Epidermal melanocyte (primary cell): ENCODE results near the gene FLCN.

Experiments used
- DNase-seq: peaks from one replicate; pipeline ENCODE4 v3.0.0; 2011; ENCODE audit warnings: low spot score; ENCODE audit not compliant: insufficient read length

The FLCN gene

DNA sequence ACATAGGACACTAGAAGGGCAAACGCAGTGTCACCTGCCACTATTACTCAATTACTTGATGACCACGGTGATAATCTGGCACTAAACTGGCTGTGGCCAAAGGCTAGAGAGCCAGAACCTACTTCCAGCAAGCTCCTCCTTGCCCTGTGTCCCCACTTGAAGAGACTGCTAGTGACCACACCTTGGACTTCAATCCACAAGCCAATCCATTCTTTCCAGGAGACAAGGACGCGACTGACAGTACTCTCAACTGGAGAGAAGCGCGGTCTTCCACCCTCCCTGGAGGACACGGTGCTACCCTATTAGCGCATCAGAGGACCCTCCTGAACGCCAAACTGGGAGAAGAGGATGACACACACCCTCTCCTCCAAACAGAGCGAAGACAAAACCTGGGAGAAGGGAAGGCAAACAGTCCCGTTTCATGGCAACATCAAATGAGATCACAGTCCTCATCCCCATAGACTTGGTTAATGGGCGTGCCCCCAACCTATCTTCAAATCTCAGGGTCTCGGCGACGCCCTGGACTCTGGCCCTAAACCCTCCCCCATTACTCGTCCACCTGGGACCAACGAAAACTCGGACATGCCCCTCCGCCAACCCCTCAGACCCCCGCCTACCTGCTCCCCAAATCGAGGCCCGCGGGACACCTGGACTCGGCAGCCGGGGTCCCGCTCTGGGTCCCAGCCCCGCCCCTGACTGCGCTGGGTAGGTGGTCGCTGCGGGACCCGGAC is 508 bp downstream of the FLCN start:
- DNase-seq, result no peak

DNA sequence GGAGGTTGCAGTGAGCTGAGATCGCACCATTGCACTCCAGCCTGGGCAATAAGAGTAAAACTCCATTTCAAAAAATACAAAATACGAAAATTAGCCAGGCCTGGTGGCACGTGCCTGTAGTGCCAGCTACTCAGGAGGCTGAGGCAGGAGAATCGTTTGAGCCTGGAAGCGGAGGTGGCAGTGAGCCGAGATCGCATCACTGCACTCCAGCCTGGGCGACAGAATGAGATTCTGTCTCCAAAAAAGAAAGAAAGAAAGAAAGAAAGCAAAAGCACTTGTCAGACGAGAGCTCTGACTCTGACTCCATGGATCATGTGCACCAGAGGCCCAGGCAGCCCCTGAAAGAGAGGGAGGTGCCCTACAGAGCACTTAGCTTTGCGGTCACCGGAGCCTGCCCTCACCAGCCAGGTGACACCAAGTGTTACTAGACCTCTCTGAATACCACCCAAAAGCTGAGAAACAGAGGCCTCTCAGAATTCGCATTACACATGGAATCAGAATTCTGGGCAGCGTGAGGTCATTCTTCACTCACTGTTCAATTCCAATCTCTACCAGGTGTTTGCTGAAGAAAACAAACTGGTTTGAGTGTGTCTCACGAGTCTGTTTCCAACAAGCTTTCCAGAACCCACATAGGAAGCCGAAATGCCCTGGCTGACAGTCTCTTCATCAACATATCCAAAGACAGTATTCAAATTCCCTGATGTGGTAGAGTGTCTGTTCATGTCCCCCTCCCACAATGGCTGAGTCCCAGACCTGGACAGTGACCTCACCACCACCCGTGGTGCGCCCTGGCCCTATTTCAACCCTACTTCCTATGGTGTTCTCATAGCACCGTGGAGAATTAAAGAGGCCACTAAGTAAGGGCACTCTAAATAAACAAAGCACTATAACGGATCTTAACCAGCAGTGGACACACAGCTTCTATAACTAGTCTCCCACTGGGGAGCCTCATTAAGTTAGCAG is 1.5 kb downstream of the FLCN start:
- DNase-seq, result no peak

DNA sequence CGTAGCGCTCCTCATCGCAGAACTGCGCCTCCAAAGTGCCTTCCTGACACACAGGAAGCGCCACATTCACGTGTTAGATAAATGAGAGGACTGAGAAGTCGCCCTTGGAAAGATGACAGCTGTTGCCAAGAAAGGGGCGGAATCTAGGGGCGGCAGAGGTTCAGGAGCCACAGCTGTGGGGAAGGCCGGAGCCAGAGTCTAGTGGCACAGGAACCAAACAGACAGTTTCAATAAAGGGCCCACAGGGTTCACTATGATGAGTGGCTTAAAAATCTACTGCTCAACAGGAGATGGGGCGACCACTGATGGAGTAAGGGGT is 4.7 kb downstream of the FLCN start:
- DNase-seq, result no peak

DNA sequence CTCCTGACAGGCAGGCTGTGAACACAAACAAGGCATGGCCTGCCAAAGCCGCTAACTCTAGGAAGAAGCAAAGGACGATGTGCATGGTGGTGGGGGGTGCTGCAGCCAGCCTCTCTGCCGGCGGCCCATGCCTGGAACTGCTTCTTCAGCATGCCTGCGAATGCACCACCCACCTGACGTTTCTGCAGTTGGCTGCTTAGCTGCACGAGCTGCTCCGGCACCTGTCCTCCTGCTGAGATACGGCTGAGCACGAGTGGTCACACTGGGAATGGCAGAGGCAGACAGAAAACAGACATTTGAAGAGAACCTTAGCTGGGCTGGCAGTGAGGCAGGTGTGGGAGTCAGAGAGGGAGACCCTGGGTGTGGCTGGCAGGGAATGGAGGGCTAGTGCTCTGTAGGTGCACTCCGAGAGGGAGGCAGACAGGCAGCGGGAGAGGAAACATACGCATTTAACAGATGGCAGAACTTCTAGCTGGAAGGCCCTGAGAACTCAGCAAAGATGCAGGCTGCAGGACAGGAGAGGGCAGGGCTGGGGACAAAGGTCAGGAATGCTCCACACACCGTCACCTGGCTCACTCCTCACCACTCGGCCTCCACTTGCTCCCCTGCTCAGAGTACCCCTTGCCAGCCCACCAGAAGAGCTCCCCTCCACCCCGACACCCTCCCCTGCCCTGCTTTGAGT is 5.2 kb downstream of the FLCN start:
- peak; percentile 7 for DNase-seq

DNA sequence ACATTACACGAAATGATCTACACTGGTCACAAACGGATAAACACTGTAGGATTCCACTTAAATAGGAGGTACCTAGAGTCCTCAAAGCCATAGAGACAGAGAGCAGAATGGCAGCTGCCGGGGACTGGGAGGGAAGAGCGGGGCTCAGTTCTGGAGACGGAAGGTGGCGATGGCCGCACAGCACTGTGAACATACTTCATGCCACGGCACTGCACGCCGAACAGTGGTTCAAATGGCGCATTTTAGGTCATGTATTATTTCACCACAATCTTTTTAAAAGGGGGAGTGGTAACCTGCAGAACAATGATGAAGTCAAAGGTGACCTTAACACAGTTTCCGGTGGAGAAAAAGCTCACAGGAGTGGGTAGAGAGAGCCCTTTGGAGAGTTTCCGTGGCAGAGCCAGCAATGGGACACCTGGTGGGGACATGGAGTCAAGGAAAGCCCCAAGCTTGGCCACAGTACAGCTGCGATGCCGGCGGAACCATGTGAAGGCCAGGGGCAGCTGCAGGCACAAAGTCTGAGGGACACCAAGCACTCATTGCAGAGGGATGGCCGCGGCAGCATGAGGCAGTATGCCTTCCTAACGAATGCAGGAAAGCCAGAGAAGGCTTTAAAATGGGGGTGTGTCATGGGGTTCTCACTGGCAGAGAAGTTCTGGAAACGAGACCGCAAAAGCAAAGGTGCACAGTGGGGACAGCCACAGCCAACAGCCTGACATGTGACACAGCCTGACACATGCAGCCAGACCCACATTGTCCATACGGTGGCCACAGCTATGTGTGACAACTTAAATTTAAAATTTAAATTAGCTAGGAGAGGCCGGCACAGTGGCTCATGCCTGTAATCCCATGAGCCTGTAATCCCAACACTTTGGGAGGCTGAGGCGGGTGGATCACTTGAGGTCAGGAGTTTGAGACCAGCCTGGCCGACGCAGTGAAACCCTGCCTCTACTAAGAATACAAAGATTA is 7.3 kb downstream of the FLCN start:
- no peak for DNase-seq

DNA sequence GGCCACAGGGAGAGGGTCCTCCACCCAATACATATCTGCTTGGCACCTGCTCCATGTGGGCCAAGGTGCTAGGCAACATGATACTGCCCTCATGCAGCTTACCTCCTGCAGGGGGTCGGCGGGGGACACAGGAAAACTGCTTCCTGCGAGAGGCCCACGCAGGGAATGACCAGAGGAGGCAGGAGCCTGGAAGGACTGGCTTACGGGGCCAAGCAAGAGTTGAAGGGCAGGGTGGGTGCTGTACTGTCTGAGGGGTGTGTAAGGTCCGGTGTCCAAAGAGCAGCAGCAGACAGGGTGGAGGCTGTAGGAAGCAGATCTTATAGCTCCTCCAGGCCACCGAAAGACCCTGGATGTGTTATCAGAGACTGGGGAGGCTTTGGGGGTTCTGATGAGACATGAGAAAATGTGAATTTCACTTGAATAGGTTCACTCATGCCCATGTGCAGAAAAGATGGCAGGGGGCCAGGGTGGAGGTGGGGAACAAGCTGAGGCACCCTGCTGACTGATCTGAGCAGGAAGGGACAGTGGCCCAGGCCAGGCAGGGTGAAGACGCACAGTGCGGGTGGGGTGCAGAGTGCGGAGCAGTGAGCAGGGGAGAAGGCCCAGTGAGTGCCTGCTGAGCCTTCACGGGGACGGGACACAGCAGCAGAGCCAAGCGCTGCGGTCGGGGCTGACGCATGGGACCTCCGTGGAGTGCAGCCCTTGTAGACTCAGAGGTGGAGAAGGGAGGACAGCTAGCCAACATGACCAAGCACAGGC is 8.3 kb downstream of the FLCN start:
- no peak for DNase-seq

DNA sequence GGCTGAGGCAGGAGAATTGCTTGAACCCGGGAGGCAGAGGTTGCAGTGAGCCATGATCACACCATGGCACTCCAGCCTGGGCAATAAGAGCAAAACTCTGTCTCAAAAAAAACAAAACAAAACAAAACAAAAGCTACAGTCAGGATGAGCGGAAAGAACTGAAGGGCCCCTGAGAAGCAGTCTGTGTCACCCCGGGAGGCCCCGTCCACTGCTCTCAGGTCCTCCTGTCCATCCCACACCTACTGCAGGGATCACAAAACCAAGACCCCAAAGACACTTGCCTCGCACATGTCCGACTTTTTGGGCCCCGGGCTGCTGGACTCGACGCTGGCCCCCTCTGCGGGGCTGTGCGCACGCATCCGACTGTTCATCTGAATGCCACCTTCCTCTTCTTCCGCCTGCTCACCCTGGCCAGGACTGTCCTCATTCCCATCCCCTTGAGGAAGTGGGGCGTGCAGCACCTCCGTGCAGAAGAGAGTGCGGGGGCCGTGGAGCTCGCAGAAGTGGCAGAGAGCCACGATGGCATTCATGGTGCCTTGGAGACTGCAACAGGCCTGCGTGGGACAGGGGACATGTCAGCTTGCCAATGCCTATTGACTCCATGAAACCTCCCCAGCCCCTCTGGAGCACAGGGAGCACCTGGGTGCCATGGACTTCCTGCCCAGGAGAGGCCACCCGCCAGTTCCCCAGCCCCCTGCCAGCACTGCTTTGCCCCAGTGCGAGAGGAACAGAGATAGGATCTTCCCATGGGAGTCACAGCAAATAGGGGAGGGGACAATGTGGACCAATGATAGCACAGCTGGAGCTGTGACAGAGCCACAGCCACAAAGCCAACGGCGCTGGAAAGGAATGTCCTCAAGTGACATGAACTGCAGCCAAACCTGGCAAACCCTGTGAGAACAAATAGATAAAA is 9.1 kb downstream of the FLCN start:
- DNase-seq, result no peak

DNA sequence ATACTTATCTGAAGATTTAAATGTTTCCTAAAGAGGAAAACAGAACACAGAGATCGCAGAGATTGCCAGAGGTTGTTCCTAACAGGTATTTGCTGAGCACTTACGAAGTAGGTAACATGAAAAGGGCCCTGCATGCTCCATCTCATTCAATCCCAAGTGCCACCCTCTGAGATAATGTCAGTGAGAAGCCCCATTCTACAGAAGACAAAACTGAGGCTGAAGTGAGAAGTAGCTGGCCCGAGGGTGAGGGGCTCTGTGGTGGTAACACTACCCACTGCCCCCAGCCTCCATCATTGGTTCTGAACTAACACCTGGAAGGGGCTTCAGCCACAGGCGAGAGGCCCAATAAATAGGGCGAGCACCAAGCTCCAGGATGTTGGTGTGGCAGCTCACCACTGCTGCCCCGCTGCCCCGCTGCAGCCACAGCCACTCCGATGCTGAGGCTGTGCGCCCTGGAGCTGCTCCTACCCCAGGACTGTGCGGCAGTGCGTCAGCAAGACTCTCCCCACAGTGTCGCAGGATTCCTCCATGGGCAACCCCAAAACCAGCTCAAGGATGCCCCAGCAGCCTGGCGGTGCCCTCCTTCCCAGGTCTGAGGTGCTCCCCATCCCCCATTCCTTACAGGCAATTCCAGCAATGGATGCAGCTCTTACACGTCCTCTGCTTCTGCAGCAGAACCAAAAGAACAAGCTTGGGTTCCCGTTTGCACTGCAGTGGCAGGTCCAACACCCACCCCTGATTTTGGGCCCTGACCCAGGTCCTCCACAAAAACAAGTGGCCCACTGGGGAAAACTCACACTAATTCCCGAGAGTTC is 10.3 kb downstream of the FLCN start:
- DNase-seq, result no peak

DNA sequence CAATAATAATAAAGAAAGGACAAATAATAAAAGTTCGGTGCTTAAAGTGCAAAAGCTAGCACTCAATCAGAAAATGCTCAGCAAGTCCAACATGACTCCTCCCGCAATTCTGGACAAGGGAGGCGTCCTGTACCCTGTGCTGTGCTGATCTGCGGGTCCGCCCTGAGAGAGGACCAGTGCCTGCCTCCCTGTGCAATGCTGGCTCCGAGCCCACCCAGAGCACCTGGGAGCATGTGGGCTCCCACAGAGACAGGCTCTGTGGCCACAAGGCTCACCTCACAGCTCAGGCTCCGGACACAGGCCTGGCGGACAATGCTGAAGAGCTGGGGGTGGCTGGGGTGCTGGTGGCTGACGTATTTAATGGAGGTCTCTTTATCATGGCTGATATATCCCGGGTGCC is 11.1 kb downstream of the FLCN start:
- no peak for DNase-seq

DNA sequence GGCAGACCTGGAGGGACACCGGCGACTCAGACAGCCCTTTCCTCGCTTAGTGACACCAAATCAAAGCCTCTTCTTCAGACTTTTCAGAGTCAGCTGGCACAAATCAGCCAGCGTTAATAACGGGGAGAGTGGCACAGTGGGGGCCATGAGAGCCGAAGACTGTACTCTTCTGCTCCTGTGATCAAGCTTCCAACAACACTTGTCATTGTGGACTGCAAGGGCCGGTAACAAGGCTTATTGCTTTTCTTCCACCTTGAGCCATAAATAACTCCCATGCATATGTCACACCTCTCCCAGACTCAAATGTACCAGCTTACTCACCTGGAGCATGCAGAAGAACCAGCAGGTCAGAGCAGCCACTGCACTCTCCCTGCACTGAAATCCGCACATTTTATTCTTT is 12.8 kb downstream of the FLCN start:
- DNase-seq, result no peak

DNA sequence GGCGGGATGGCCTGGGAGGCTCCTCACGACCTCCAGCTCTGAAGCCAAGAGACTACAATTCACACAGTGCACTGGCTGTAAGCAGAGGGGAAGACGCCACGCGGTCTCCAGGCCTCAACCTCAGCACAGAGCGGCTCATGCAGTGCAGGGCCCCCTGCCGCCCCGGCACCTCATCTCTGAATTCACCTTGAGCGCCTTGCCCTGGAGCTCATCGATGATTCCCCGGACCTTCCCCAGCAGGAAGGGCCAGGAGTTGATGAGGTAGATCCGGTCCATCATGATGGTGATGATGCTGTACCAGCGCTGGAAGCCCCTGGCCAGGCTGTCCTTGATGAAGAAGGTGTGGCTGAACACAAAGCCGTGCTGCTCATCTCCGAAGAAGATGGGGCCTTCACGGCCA is 13.2 kb downstream of the FLCN start:
- DNase-seq, result no peak

DNA sequence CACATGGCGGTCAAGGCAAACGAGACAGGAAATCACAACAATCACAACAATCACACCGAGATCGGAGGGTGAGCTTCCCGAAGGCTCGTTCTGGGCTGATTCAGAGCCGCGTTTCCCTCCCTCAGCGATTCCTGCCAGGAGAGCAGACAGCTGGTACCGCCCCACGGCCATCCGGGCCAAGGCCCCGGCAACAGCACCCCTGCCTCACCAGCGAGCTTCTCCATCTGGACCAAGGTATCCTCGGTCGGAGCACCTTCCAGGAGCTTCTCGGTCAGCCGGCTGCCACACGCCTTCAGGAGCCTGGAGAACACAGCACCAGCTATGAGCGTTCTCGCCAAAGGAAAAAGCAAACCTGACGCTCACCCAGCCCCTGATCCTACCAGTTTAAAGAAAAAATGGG is 15.6 kb downstream of the FLCN start:
- peak; percentile 3 for DNase-seq

DNA sequence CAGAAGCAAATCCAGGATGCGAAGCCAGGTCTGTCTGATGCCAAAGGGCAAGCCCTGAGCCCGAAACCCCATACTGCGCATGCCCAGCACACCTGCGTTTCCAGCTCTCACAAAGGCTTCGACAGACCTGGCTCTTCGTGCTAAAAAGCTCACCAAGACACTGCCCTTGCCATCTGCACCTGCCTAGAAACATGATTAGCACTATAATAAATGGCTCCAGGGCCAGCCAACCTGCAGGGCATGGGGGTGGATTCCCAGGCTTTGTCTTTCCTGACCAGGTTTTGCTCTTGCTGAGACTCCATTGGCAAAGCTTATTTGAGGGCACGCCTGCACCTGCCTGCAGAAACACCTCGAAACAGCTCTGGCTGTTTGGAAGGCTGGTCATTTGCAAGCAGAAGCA is 16.4 kb downstream of the FLCN start:
- no peak for DNase-seq

DNA sequence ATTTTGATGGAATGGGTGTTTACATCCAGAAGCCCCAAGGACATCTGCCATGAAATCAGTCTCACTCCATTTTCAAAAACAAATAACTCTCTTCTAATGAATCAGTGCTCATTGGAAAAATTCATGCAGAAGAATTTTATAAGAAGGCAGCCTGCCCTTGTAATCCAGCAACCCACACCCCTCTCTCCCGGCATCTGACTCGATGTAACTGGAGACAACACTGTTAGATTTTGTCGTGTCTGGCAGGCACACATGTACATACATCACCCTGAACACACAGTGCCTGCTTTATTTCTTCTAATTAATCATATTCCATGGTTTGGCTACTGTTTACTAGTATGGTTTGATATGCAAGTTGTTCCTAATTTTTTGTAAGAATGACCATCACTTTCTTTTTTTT is 19.0 kb downstream of the FLCN start:
- no peak for DNase-seq

DNA sequence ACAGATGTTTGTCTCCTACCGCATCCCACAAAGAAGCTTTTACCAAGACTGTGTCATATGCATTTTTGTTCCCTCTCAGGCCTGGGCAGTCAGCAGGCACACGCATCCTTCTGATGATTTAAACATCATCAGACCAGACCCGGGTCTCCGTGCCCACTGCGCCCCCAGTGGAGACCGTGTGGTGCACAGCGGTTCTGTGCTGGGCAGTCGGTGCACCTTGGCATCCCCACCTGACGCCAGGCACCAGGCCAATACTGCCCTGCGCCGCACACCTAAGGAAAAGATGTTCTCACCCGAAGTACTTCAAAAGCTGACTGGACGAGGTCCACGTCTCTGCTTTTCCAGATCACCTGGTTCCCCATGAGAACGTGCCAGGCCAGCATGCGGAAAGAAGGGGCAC is 20.2 kb downstream of the FLCN start:
- no peak for DNase-seq

DNA sequence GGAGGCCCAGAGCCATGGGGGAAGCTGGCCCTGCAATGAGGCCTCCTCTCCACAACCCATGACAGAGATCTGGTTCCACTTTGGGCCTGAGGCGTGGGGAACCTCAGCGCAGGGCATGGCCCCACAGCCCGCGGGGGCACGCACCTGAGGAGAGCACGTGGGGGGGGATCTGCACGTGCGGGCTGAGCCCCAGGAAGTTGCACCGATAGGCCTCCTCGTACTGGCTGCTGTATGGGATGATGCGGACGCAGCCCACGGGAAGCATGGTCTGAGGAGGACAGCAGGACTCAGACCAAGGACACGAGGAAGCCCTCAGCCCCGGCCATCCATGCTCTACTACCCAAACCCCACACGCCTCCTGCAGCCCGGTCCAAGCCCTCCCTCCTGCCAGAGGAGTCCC is 20.7 kb downstream of the FLCN start:
- DNase-seq, result no peak

DNA sequence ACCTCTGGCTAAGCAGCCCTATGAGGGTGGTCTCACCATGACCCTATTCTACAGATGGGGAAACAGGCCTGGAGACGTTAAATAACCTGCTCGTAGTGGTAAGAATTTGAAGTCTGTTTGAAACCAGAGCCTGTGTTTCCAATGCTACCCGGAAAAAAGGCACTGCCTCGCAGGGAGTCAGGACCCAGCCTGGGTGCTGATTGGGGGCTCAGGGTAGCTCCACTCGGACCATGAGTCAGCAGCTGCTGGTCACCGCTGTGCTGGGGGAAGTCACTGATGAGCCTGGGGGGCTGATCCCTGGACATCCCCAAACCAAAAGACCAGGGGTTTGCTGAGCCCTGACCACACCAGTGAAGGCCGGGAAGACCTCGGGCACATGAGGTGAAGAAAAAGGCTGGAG is 21.4 kb downstream of the FLCN start:
- DNase-seq, result no peak

DNA sequence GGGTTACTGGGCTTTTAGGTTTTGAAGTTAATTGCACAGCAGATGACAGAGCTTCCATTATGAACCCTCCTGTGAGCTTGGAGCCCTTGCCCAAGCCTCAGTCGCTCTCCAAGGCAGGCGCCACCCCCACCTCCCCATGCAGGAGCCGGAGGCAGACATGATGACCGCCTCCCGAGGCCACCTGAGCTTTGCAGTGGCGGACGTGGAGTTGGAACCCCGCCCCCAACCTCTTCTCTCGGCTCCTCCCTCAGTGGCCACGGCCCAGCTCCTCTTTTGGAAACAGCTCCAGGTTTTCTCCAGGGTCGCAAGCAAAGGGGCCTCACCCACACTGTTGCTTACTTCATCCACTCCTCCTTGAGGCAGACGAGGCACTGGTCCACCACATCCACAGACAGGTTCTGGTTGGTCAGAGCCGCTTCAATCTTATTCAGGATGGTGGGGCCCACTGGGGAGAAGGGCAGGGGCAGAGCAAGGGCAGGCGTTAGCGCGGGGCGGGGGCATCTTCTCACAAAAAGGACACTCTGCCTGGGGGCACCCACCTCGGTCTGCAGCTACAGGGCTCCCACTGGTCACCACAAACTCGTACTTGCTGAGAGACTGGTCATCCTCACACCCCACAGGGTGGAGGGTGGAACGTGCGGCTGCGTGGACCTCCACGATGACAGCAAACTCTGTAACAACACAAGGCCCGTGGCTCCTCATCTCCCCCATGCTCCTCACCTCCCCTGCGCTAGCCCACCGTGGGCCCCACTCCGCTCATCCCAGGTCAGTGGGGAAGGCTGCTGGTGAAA is 22.1 kb downstream of the FLCN start:
- DNase-seq, result no peak
